Skeletal muscle tissue (tissue), 4 donors: ENCODE results near the gene CTU1. TPM values are rescaled to one million over a fixed set of nuclear protein-coding genes. Genes with fewer than 3 reads are reported as not detected.
"Not testable (repeated sequence)": the region's sequence is repeated elsewhere in the genome, so short reads cannot be mapped to it uniquely, and the experiment has no call there.

ENCODE experiments used
- H3K27ac ChIP-seq: one replicate; pipeline ENCODE4 v1.7.0; 2013; ENCODE audit warnings: mild to moderate bottlenecking, low read depth, low read length, inconsistent platforms
- H3K27me3 ChIP-seq, 3 donors: one replicate each; pipeline ENCODE4 v1.7.0; 2013; ENCODE audit warnings: low read length in 3 of 3; ENCODE audit not compliant: control insufficient read depth in 3 of 3, insufficient read depth in 3 of 3
- H3K36me3 ChIP-seq, 3 donors: one replicate each; pipeline ENCODE4 v1.7.0; 2013; ENCODE audit warnings: low read length in 3 of 3; ENCODE audit not compliant: control insufficient read depth in 3 of 3, insufficient read depth in 3 of 3
- H3K4me1 ChIP-seq, 3 donors: one replicate each; pipeline ENCODE4 v1.7.0; 2013; ENCODE audit warnings: low read length in 3 of 3, mild to moderate bottlenecking in 3 of 3; ENCODE audit not compliant: control insufficient read depth in 3 of 3, insufficient read depth in 3 of 3
- H3K4me3 ChIP-seq, 3 donors: one replicate each; pipeline ENCODE4 v1.7.0; 2013; ENCODE audit warnings: low read length in 3 of 3
- H3K9ac ChIP-seq, 3 donors: one replicate each; pipeline ENCODE4 v1.7.0; 2013; ENCODE audit warnings: low read length in 3 of 3, mild to moderate bottlenecking in 3 of 3, moderate library complexity in 2 of 3, low read depth in 1 of 3
- H3K9me3 ChIP-seq, 3 donors: one replicate each; pipeline ENCODE4 v1.7.0; 2013; ENCODE audit warnings: low read length in 3 of 3; ENCODE audit not compliant: control insufficient read depth in 3 of 3
- total RNA-seq: library from RNA; depleted of rRNA; stranded (reverse); fragments of >200 nt; gene quantifications from one replicate; pipeline ENCODE4 v1.2.3, GENCODE V29; 2014
- donor health status: Osteomylitis.

CTU1 gene
- total RNA-seq, 1 donor from 2014 or later: 4.2 TPM

DNA sequence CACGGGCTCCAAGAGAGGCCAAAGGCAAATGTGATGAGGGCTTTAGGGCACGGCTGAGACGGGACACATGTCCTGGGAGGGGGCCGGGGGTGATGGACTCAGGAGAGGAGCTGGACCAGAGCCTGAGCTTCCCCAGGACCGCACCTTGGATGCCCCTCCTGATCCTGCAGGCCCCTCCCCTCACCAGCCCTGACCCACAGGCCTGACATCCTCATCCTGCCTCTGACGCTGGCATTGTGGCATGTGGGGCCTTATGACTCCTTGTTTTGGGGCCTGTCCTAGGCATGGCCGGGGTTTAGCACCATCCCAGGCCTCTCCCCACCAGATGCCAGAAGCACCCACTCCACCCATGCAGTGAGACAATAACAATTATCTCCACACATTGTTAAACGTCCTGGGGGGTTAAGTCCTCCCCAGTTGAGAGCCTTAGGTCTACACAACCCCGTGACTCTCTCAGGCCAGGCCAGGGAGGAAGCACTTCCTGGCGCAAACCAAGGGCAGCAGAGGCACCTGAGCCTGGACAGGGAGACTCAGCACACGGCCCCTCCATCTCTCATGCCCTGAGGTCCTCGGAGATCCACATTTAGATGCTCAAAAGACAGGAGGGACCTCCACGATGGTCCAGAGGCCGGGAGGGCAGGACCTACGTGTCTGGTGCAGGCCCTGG lies 34.7 kb upstream of the CTU1 start:
- peak overlapping the region; percentile 44 for H3K27ac ChIP-seq
- H3K9me3 ChIP-seq, H3K9ac ChIP-seq, H3K4me3 ChIP-seq, H3K4me1 ChIP-seq, H3K36me3 ChIP-seq: not testable (repeated sequence)
- H3K27me3 ChIP-seq: peaks cover 0 to 17% (median 9%) of the 10 kb centered on the region in 3 donors

DNA sequence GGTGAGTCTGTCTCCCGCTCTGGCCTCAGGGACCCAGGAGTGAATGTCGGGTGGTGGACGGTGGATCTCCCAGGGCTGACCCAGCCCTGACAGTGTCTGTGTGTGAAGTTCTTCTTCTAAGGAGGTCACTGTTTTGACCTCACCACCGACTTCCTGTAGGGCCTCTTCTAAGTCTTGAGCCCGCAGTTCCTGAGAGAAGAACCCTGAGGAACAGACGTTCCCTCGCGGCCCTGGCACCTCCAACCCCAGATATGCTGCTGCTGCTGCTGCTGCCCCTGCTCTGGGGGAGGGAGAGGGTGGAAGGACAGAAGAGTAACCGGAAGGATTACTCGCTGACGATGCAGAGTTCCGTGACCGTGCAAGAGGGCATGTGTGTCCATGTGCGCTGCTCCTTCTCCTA lies 33.9 kb upstream of the CTU1 start, which contains the start of gene SIGLEC7:
Gene SIGLEC7, plus strand, starts transcription at position 183 of the 400 bp plus-strand sequence. Its CDS starts 69 bp downstream, at position 252.
- Histone ChIP-seq H3K9ac (no peak within 1 kb of the TSS), H3K27me3 (peaks cover 0 to 20% (median 9%) of the 10 kb centered on the region in 3 donors), H3K36me3 (no peaks in the 10 kb centered on the region), H3K4me3 (no peak within 1 kb of the TSS), H3K4me1 (peaks cover 0 to 6% (median 0%) of the 10 kb centered on the region in 3 donors), H3K9me3 (no peaks in the 10 kb centered on the region), H3K27ac (peak within 1 kb of the TSS; percentile 44)

DNA sequence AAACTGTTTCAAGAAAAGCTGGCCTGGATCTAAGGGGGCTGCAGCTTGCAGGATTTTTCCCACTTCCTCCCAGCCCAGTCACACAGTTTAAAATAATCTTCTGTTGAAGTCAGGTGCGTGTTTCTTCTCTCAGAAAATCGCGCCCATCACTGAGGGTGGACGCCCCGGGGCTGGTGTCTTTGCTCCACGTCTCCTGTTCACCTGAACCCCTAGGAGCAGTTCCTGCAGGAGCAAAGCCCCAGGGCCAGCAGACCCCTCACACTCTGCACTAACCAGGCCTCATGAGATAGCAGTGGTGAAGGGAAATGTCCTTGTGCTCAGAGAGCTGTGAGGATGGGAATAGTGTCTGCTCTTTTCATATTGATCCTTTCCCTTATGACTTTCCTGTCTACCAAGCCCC lies 33.0 kb upstream of the CTU1 start:
- Histone ChIP-seq H3K27me3 (peaks cover 0 to 23% (median 9%) of the 10 kb centered on the region in 3 donors), H3K27ac (peak overlapping the region; percentile 44), H3K4me1 (peaks cover 0 to 6% (median 0%) of the 10 kb centered on the region in 3 donors), H3K9ac (no peak overlapping the region), H3K9me3 (peaks cover 0 to 2% (median 0%) of the 10 kb centered on the region in 3 donors), H3K4me3 (no peak overlapping the region), H3K36me3 (no peaks in the 10 kb centered on the region)

DNA sequence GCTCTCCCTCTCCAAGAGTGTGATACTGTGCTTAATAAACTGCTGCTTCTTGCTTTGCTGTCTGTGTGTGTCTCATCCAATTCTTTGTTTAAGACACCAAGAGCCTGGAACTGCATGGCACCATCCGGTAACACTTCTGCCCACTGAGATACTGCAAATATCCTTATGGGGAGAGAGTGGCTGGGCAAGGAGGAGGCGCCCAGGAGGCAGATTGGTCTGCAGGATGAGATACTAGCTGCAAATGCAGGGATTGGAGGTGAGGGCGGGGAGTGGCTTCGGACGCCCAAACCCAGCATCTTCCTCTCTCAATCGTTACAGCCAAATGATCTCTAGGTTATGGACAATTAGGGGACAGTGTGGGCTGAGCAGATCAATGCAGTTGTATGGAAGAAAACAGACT lies 32.2 kb upstream of the CTU1 start:
- Histone ChIP-seq H3K36me3 (no peaks in the 10 kb centered on the region), H3K27ac (peak overlapping the region; percentile 36), H3K4me3 (no peak overlapping the region), H3K9me3 (peaks cover 0 to 2% (median 0%) of the 10 kb centered on the region in 3 donors), H3K27me3 (peaks cover 0 to 23% (median 9%) of the 10 kb centered on the region in 3 donors), H3K9ac (no peak overlapping the region), H3K4me1 (peaks cover 0 to 6% (median 0%) of the 10 kb centered on the region in 3 donors)

DNA sequence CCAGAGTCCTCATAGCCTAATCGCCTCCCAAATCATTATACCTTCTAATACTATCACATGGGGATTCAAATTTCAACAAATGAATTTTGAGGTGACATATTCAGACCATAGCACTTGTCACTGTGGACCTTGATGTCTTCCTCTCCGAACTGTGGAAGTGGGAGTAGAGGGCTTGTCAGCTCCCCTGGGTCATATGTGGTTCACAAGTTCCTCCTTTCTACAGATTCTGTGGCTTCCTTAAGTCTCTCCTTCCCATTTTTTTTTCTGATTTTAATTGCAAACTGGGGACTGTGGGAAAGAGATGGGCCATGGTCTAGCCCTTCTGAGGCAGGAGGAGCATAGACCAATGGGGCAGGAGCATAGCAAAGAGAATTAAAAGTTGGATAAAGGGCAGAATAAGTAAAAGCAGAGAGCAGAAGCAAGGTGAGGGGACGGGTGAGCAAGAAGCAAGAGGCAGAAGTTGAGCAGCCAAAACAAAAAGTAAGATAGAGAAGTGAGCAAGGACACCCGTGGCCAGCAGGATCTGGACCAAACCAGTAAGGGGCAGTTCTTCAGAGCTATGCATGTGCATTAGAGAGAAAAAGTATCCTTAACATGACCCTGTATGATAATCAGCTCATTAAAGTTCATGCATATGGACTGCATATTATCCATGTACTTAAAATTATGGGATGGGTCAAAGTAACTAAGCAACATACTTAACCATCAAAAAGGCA lies 31.2 kb upstream of the CTU1 start:
- peaks cover 0 to 6% (median 0%) of the 10 kb centered on the region in 3 donors for H3K4me1 ChIP-seq
- peak overlapping the region; percentile 69 for H3K27ac ChIP-seq
- H3K27me3 ChIP-seq: peaks cover 0 to 23% (median 9%) of the 10 kb centered on the region in 3 donors
- H3K9me3 ChIP-seq: peaks cover 0 to 2% (median 0%) of the 10 kb centered on the region in 3 donors
- no peak overlapping the region for H3K4me3 ChIP-seq
- H3K9ac ChIP-seq: no peak overlapping the region
- H3K36me3 ChIP-seq: no peaks in the 10 kb centered on the region

DNA sequence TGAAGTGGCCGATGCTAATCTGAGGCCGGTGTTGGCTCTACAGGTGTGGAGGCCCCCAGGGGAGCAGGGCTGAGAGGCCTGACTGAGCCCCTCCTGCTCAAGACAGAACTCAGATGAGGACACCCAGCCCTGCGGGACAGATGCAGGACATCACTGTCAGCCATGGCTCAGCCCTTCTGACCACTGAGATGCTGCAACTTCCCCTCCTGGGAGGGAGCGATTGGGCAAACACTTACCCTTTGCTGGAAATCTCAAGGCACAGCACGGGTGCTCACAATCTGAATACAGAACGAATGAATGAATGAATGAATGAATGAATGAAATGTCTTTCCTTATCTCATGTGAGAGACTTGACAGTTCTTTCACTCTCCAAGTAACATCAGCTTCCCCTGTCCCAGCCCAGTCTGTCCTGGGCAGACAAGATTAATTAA lies 30.4 kb upstream of the CTU1 start:
- Histone ChIP-seq H3K4me3 (no peak overlapping the region), H3K4me1 (peaks cover 0 to 6% (median 0%) of the 10 kb centered on the region in 3 donors), H3K9ac (no peak overlapping the region), H3K36me3 (no peaks in the 10 kb centered on the region), H3K27me3 (peaks cover 0 to 21% (median 9%) of the 10 kb centered on the region in 3 donors), H3K27ac (peak overlapping the region; percentile 69), H3K9me3 (peaks cover 0 to 2% (median 0%) of the 10 kb centered on the region in 3 donors)

DNA sequence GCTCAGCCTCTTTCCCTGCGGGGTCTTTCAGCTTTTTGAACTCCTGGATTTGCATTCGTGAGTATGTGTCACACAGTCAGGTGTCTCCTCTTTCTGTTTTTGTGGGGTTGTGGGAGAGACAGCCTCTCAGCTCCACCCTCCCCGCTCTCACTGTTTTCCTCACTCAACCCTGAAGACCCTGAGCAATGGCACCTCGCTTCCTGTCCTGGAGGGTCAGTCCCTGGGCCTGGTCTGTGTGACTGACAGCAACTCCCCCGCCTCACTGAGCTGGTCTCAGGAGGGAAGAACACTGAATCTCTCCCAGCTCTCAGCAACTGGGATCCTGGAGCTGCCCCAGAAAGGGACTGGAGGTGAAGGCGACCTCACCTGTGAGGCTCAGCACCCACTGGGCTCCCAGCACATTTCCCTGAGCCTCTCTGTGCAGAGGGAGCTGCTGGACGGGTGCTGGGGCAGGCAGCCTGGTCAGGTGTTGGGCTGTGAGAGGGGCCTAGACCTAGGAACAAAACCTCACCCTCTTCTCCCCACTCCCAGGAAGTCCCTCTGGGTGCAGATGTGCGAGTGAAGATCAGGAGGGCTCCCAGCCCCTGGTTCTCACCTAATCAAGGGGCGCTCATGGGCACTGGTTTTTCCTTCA lies 29.7 kb upstream of the CTU1 start:
- H3K9me3 ChIP-seq: peaks cover 0 to 2% (median 0%) of the 10 kb centered on the region in 3 donors
- H3K9ac ChIP-seq: no peak overlapping the region
- H3K4me1 ChIP-seq: peaks cover 0 to 6% (median 0%) of the 10 kb centered on the region in 3 donors
- peaks cover 0 to 18% (median 9%) of the 10 kb centered on the region in 3 donors for H3K27me3 ChIP-seq
- no peaks in the 10 kb centered on the region for H3K36me3 ChIP-seq
- no peak overlapping the region for H3K4me3 ChIP-seq
- H3K27ac ChIP-seq: peak overlapping the region; percentile 69

DNA sequence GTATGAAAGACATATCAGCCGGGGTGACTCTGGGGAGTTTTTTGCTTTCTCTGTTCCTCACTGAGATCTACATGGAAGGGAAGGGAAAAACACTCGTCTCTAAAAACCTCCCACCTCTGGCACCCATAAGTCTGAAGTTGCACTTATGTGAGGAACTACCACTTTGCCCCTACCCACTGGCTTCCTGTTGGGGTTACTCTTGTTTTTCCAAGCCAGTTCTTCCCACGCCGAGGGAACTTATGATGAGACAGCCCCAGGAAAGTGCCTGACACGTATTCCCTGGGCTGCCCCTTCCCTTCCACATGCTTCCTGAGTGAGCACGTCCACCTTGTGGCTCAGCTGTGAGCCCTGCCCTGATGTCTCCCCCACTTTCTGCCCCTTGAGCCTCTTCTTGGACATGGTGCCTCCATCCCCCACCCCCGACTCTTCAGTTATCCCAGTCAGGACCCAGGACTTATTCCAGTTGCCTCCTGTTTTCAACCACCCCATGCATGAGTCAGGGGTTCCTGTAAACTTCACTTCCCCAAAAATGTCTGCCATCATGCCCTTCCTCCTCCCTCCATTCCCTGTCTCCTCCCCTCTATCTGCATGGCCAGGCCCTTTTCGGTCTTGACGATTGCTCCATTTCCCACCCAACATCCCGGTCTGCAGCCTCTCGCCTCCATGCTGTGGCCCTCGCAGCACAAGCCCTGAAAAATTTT lies 28.8 kb upstream of the CTU1 start:
- Histone ChIP-seq H3K9ac (no peak overlapping the region), H3K9me3 (peaks cover 0 to 2% (median 0%) of the 10 kb centered on the region in 3 donors), H3K36me3 (no peaks in the 10 kb centered on the region), H3K27ac (peak overlapping the region; percentile 69), H3K4me1 (peaks cover 3 to 9% (median 3%) of the 10 kb centered on the region in 3 donors), H3K4me3 (no peak overlapping the region), H3K27me3 (peaks cover 0 to 18% (median 9%) of the 10 kb centered on the region in 3 donors)

DNA sequence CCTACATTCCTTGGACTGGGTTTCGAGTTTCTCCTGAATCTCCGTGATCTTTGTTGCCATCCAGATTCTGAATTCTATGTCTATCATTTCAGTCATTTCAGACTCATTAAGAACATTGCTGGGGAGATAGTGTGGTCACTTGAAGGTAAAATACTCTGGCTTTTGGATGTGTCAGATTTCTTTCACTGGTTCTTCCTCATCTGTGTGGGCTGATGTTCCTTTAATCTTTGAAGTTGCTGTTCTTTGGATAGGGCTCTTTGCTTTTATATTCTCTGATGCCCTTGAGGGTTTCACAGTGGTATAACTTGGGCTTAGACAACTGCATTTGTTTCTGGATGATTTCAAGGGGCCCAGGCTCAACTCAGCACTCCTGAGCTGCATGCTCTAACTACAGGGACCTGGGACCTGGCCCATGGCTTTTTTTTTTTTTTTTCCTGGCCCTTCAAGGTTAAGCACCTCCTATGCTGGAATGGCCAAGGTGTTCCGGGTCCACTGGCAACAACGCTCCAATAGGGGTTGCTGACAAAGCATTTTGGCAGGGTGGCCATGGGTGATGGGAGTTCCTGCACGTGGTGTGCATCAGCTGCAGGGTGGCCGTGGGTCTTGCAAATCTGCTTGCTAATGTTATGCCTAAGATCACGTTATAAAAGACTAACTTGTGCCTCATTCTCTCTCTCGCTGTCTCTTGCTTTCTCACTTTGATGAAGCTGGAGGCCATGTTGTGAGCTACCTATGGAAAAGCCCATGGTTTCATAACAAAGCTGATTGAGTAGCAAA lies 28.0 kb upstream of the CTU1 start:
- Histone ChIP-seq H3K9ac (no peak overlapping the region), H3K27ac (peak overlapping the region; percentile 64), H3K36me3 (no peaks in the 10 kb centered on the region), H3K9me3 (peaks cover 0 to 2% (median 0%) of the 10 kb centered on the region in 3 donors), H3K4me1 (peaks cover 3 to 9% (median 3%) of the 10 kb centered on the region in 3 donors), H3K4me3 (no peak overlapping the region), H3K27me3 (peaks cover 0 to 16% (median 9%) of the 10 kb centered on the region in 3 donors)
